ENCODE measurements around the gene KCNIP3.

DNA sequence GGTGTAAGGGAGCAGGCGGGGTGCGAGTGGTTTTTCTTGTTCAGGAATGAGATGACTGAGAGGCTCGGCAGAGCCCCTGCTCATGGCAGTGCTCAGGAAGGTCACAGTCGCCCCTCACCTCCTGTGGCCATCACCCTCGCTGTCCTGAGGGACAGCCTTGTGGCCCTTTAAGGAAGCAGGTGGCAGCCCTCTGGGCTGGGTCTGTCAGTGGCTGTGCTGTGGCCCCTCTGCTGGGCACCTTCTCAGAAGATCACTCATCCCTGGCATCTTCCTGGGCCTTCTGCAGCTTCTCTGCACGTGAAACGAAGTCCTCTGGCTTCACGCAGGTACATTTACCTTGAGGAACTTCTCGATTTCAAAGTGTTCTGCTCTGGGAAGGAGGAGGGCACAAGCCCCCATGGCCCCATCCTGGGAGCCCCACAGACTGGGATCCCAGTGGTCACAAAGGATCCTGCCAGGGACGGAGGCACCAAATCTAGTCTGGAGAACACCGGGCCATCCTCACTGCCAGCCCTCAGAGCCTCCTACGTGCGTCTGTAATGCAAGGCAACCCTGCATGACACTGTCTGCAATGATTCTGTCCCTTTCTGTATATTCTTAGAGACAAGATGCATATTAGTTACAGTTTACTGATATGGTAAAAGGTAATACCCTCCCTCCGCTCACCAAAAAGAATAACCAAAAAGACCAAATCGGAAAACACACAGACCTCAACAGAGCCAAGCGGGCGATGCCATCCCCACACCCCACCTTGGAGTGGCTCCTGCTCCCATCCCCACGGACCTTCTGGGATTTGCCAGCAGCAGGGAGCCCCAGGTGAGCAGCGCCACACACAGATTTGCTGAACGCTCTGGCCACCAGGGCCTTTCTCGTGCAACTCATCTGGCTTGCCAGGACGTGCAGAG, 79.4 kb downstream of the KCNIP3 start:
- TF ChIP-seq CTCF (IDR thresholded peaks at IDR 0.05; ENCODE audit: low read depth, low read length, missing input control) (no peak), ZBTB33 (IDR thresholded peaks at IDR 0.05) (no peak), ATF3 (IDR thresholded peaks at IDR 0.05) (no peak), MAX (IDR thresholded peaks at IDR 0.05) (no peak), RAD21 (IDR thresholded peaks at IDR 0.05) (no peak)

All from liver (tissue), 3 donors.